Measurements from ENCODE around the gene ONECUT3.

The ONECUT3 gene

GRCh38 chr19:1762243-1763117 lies 9.2 kb downstream of the ONECUT3 start:
- no peak overlapping the region for H3K4me3 ChIP-seq (ENCODE audit: low read length)
- no peak for DNase-seq (ENCODE audit: low read depth)
- TF ChIP-seq CTCF (conservative IDR thresholded peaks at IDR 0.05; ENCODE audit: low read length), result no peak

GRCh38 chr19:1763648-1764639 lies 10.6 kb downstream of the ONECUT3 start:
- no peak overlapping the region for H3K4me3 ChIP-seq (ENCODE audit: low read length)
- DNase-seq (ENCODE audit: low read depth), result no peak
- TF ChIP-seq CTCF (conservative IDR thresholded peaks at IDR 0.05; ENCODE audit: low read length), result no peak

GRCh38 chr19:1764729-1765128 lies 11.4 kb downstream of the ONECUT3 start:
- no peak overlapping the region for H3K4me3 ChIP-seq (ENCODE audit: low read length)
- no peak for TF ChIP-seq CTCF (conservative IDR thresholded peaks at IDR 0.05; ENCODE audit: low read length)
- no peak for DNase-seq (ENCODE audit: low read depth)

- no peak overlapping the region for H3K4me3 ChIP-seq (ENCODE audit: low read length)
- no peak for DNase-seq (ENCODE audit: low read depth)
- TF ChIP-seq CTCF (conservative IDR thresholded peaks at IDR 0.05; ENCODE audit: low read length), result no peak
Observed at GRCh38 chr19:1765232-1765903, 12.1 kb downstream of the ONECUT3 start.

- no peak for DNase-seq (ENCODE audit: low read depth)
- no peak for TF ChIP-seq CTCF (conservative IDR thresholded peaks at IDR 0.05; ENCODE audit: low read length)
- no peak overlapping the region for H3K4me3 ChIP-seq (ENCODE audit: low read length)
Observed at GRCh38 chr19:1765904-1766799, 12.8 kb downstream of the ONECUT3 start.

- H3K4me3 ChIP-seq (ENCODE audit: low read length), result no peak overlapping the region
- no peak for DNase-seq (ENCODE audit: low read depth)
- no peak for TF ChIP-seq CTCF (conservative IDR thresholded peaks at IDR 0.05; ENCODE audit: low read length)
Observed at GRCh38 chr19:1766800-1767352, 13.6 kb downstream of the ONECUT3 start.

Data from AG10803 (cell line).